GM12878 (cell line): Measurements from ENCODE around the gene SPDYE3. TPM values are rescaled to one million over a fixed set of nuclear protein-coding genes. Genes with fewer than 3 reads are reported as not detected.
A peak's percentile ranks its signal among the peaks of the same experiment; 100 is the strongest.

Source experiments
- ATAC-seq: fragments of 200-7000 bp; cut with Tn5 transposase; 3 replicates; pipeline ENCODE4 v1.9.1; 2020; ENCODE audit warnings: mild to moderate bottlenecking, moderate library complexity
- BruUV-seq: library from RNA; stranded (reverse); fragments of 400-500 nt; replicated peaks from 2 replicates; lab custom pipeline; 2021; lab: Mats Ljungman, UMichigan
- CTCF ChIA-PET: fragments of 300-600 bp; sonication (Branson Sonifier 250); formaldehyde crosslinking; extraction: SDS; loops from one replicate; lab custom pipeline; 2021; ENCODE audit warnings: inconsistent platforms; lab: Yijun Ruan, JAX
- POLR2A ChIA-PET: fragments of 350-600 bp; formaldehyde crosslinking; extraction: SDS; loops from one replicate; lab custom pipeline; 2021; ENCODE audit warnings: inconsistent platforms; lab: Charles Lee
- RAD21 ChIA-PET: fragments of 300-600 bp; sonication (Branson Sonifier 250); formaldehyde crosslinking; loops from one replicate; lab custom pipeline; 2023; ENCODE audit warnings: antibody characterized with exemption; ENCODE audit not compliant: unreplicated experiment; lab: Charles Lee
- SMC1A ChIA-PET: fragments of 300-600 bp; sonication (Branson Sonifier 250); formaldehyde crosslinking; loops from one replicate; lab custom pipeline; 2023; ENCODE audit not compliant: unreplicated experiment, uncharacterized antibody; lab: Charles Lee
- DNase-seq: peaks from one replicate; pipeline ENCODE4 v3.0.0-alpha.2; 2011; ENCODE audit warnings: low read depth, low spot score
- FAIRE-seq: peaks from 3 replicates; lab custom pipeline; 2011; peaks lifted over from hg19 to GRCh38; lab: Jason Lieb, UNC
- H2AFZ ChIP-seq: 2 replicates; pipeline ENCODE4 v1.6.0; 2011; ENCODE audit warnings: low read depth, low read length, control low read depth; ENCODE audit not compliant: control insufficient read depth
- H3K27ac ChIP-seq: 2 replicates; pipeline ENCODE4 v1.5.1; 2011; ENCODE audit warnings: control low read depth; ENCODE audit not compliant: control insufficient read depth, insufficient read depth
- H3K27me3 ChIP-seq, 2 experiments: replicated peaks in 1 of 2; 2 replicates each; pipeline versions ENCODE4 v1.6.0 to v1.6.1; 2011; ENCODE audit warnings: low read length in 1 of 2; ENCODE audit not compliant: control insufficient read depth in 2 of 2, insufficient read depth in 2 of 2
- H3K36me3 ChIP-seq, 2 experiments: 2 replicates each; pipeline ENCODE4 v1.5.1; 2011; ENCODE audit warnings: low read length in 1 of 2; ENCODE audit not compliant: control insufficient read depth in 2 of 2, insufficient read depth in 2 of 2
- H3K4me1 ChIP-seq: 2 replicates; pipeline ENCODE4 v1.6.1; 2011; ENCODE audit warnings: mild to moderate bottlenecking, low read length, moderate library complexity, mixed read lengths; ENCODE audit not compliant: control insufficient read depth, insufficient read depth
- H3K4me2 ChIP-seq: 2 replicates; pipeline ENCODE4 v1.6.0; 2011; ENCODE audit warnings: control low read depth; ENCODE audit not compliant: control insufficient read depth, insufficient read depth
- H3K4me3 ChIP-seq: fragments of 200-600 bp; sonication (generic); 2 replicates; pipeline ENCODE4 v1.5.1; 2016
- H3K79me2 ChIP-seq: 2 replicates; pipeline ENCODE4 v1.6.0; 2011; ENCODE audit warnings: low read length; ENCODE audit not compliant: control insufficient read depth, insufficient read depth
- H3K9ac ChIP-seq: 2 replicates; pipeline ENCODE4 v1.8.0; 2011; ENCODE audit warnings: low read length, control low read depth, mixed read lengths; ENCODE audit not compliant: control insufficient read depth, insufficient read depth
- H3K9me3 ChIP-seq: replicated peaks from 3 replicates; pipeline ENCODE4 v1.5.1; 2011; ENCODE audit warnings: mild to moderate bottlenecking, low read length; ENCODE audit not compliant: control insufficient read depth, insufficient read depth
- H4K20me1 ChIP-seq: 2 replicates; pipeline ENCODE4 v1.6.0; 2011; ENCODE audit not compliant: control insufficient read depth, insufficient read depth
- BHLHE40 ChIP-seq, 2 experiments: fragments of 450-650 bp in 1 of 2; IDR thresholded peaks; 2 replicates each; pipeline ENCODE4 v1.6.1; 2011 to 2017; ENCODE audit warnings: low read depth in 2 of 2, borderline replicate concordance in 1 of 2, improper control_type of control experiment in 1 of 2, low read length in 1 of 2, mild to moderate bottlenecking in 1 of 2
- ETV6 ChIP-seq, 2 experiments: fragments of 450-650 bp in 1 of 2; IDR thresholded peaks in 1 of 2; conservative IDR thresholded peaks in 1 of 2; 2 replicates each; pipeline ENCODE4 v1.6.1; 2014; ENCODE audit warnings: antibody characterized with exemption in 1 of 2, borderline replicate concordance in 1 of 2, low read depth in 1 of 2, mild to moderate bottlenecking in 1 of 2, moderate library complexity in 1 of 2
- GATAD2B ChIP-seq: fragments of 450-650 bp; conservative IDR thresholded peaks from 2 replicates; pipeline ENCODE4 v1.6.1; 2017; ENCODE audit warnings: low read depth, mild to moderate bottlenecking, moderate library complexity
- KLF5 ChIP-seq: fragments of 450-650 bp; IDR thresholded peaks from 2 replicates; pipeline ENCODE4 v1.6.1; 2014; ENCODE audit warnings: mild to moderate bottlenecking; ENCODE audit not compliant: partially characterized antibody
- MTA2 ChIP-seq: fragments of 450-650 bp; IDR thresholded peaks from 2 replicates; pipeline ENCODE4 v1.6.1; 2016; ENCODE audit warnings: low read depth, mild to moderate bottlenecking, moderate library complexity
- PAX5 ChIP-seq: IDR thresholded peaks from 2 replicates; pipeline ENCODE4 v1.6.1; 2011; ENCODE audit warnings: low read depth, low read length, borderline replicate concordance
- SMARCA5 ChIP-seq: fragments of 450-650 bp; IDR thresholded peaks from 2 replicates; pipeline ENCODE4 v1.6.1; 2017; ENCODE audit warnings: mild to moderate bottlenecking
- SREBF2 ChIP-seq: IDR thresholded peaks from 2 replicates; pipeline ENCODE4 v1.6.1; 2012; ENCODE audit warnings: mild to moderate bottlenecking, low read length
- USF1 ChIP-seq: IDR thresholded peaks from 2 replicates; pipeline ENCODE4 v1.6.1; 2011; ENCODE audit warnings: borderline replicate concordance, low read depth, mild to moderate bottlenecking, moderate library complexity, mixed read lengths, low read length; ENCODE audit not compliant: insufficient read depth; ENCODE audit errors: extremely low read length
- WGBS: methylation state at CpG from one replicate; pipeline ENCODE4 v1.1.6; 2016; ENCODE audit warnings: low lambda C conversion rate; ENCODE audit not compliant: insufficient replicate concordance, insufficient coverage; ENCODE audit errors: missing lambda C conversion rate; 5-methylcytosine and 5-hydroxymethylcytosine counted together
- in situ Hi-C: fragments of 300-500 bp; cut with MboI; formaldehyde crosslinking; loops from 9 replicates; pipeline ENCODE4 v1.14.3; 2018; ENCODE audit warnings: mixed read lengths
- intact Hi-C: fragments of 100-400 bp; cut with micrococcal nuclease; formaldehyde crosslinking; loops from one replicate; pipeline ENCODE4 v1.14.2; 2022; ENCODE audit not compliant: unreplicated experiment
- polyA plus RNA-seq, 11 experiments: library from polyadenylated mRNA; depleted of rRNA in 4 of 11; unstranded in 6 of 11; stranded (reverse) in 5 of 11; fragments of >200 nt; fragmentation: Nextera tagmentation in 4 of 11; fragmentation: Illumina TruSeq in 1 of 11; extraction: Ambion mirVana in 4 of 11; extraction: Trizol in 1 of 11; gene quantifications; 1 replicate in 1 of 11; 2 replicates in 10 of 11; pipeline versions ENCODE4 v1.2.1 to v1.2.3, GENCODE V29; 2011 to 2016; ENCODE audit warnings: inconsistent platforms in 2 of 11, missing spikeins in 2 of 11, low read depth in 1 of 11
- total RNA-seq, 4 experiments: library from RNA; depleted of rRNA in 3 of 4; stranded (reverse); fragments of >200 nt in 3 of 4; fragmentation: Illumina TruSeq in 1 of 4; extraction: Trizol in 1 of 4; gene quantifications; 2 replicates each; pipeline versions ENCODE4 v1.2.1 to v1.2.3, GENCODE V29; 2013 to 2021
- TF ChIP-seq, protein P1 (sequence below): fragments of 450-650 bp; IDR thresholded peaks from 2 replicates; pipeline ENCODE4 v1.6.1; 2017; ENCODE audit warnings: borderline replicate concordance
- TF ChIP-seq, protein P2 (sequence below): fragments of 450-650 bp; IDR thresholded peaks from 2 replicates; pipeline ENCODE4 v1.6.1; 2018; ENCODE audit warnings: borderline replicate concordance, mild to moderate bottlenecking; ENCODE audit not compliant: partially characterized antibody
- TF ChIP-seq, protein P3 (sequence below): fragments of 150-350 bp; IDR thresholded peaks from 2 replicates; pipeline ENCODE4 v1.6.1; 2014; ENCODE audit warnings: mild to moderate bottlenecking, low read depth, low read length

Gene SPDYE3
- total and polyA plus RNA-seq, 10 of the 15 experiments (the other 5 are each of a cell fraction or from before 2014, with no cell fraction given) = 0.03 to 9.4 (median 1.4) TPM; not detected in 4

DNA sequence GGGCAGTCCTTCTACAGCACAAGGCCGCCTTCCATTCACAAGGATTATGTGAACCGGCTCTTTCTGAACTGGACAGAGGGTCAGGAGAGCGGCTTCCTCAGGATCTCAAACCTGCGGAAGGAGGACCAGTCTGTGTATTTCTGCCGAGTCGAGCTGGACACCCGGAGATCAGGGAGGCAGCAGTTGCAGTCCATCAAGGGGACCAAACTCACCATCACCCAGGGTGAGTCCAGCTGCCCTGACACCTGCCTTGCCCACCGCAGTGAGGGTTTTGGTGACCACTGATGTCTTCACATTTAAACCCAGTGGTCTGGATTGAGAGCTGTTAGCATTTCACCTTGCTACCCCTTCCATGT, 51.3 kb downstream of the SPDYE3 start:
- Histone ChIP-seq H3K4me1 (peaks cover 13% of the 10 kb centered on the region), H3K27ac (peak overlapping the region; percentile 62), H3K9ac (no peak overlapping the region), H3K4me2 (no peak overlapping the region), H3K36me3 (peaks cover 31 to 42% of the 10 kb centered on the region in 2 experiments), H3K9me3 (no peaks in the 10 kb centered on the region), H3K4me3 (no peak overlapping the region), H4K20me1 (no peaks in the 10 kb centered on the region), H3K79me2 (no peaks in the 10 kb centered on the region), H3K27me3 (no peaks in the 10 kb centered on the region), H2AFZ (no peak overlapping the region)
- FAIRE-seq = no peak
- BruUV-seq = no TSS peak
- SMC1A ChIA-PET = interaction anchor here (1.2 to 2.7 kb wide), 6 partner anchors 10 to 107 kb away, joined by 3 to 19 read pairs (median 4); no protein-coding TSS in a partner anchor
- intact Hi-C loops = loop anchor here (1.0 kb wide), 1 partner anchor 48 kb away; no protein-coding TSS in a partner anchor
- in situ Hi-C loops = no loop called here
- WGBS = over 99% methylated on average over 8 of the region's 8 CpGs
- no peak for DNase-seq
- CTCF ChIA-PET = interaction anchor here (0.8 to 2.6 kb wide), 12 partner anchors 10 to 226 kb away, joined by 3 to 37 read pairs (median 4); partner anchors contain the start of genes MEPCE and ZCWPW1
- RAD21 ChIA-PET = interaction anchor here (0.6 to 2.1 kb wide), 5 partner anchors 10 to 165 kb away, joined by 3 to 11 read pairs (median 4); no protein-coding TSS in a partner anchor
- no peak for ATAC-seq
- POLR2A ChIA-PET = interaction anchor here (0.9 kb wide), 1 partner anchor 18 kb away, joined by 3 read pairs; no protein-coding TSS in a partner anchor
- no peak for TF ChIP-seq BHLHE40 (IDR thresholded peaks at IDR 0.05; ENCODE audit: borderline replicate concordance in 1 of 2, low read depth in 2 of 2, low read length in 1 of 2)
- TF ChIP-seq, protein P1, sequence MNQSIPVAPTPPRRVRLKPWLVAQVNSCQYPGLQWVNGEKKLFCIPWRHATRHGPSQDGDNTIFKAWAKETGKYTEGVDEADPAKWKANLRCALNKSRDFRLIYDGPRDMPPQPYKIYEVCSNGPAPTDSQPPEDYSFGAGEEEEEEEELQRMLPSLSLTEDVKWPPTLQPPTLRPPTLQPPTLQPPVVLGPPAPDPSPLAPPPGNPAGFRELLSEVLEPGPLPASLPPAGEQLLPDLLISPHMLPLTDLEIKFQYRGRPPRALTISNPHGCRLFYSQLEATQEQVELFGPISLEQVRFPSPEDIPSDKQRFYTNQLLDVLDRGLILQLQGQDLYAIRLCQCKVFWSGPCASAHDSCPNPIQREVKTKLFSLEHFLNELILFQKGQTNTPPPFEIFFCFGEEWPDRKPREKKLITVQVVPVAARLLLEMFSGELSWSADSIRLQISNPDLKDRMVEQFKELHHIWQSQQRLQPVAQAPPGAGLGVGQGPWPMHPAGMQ = no peak
- TF ChIP-seq GATAD2B = peak; percentile 16; the same call in 1 of the 2 replicates
- TF ChIP-seq, protein P2, sequence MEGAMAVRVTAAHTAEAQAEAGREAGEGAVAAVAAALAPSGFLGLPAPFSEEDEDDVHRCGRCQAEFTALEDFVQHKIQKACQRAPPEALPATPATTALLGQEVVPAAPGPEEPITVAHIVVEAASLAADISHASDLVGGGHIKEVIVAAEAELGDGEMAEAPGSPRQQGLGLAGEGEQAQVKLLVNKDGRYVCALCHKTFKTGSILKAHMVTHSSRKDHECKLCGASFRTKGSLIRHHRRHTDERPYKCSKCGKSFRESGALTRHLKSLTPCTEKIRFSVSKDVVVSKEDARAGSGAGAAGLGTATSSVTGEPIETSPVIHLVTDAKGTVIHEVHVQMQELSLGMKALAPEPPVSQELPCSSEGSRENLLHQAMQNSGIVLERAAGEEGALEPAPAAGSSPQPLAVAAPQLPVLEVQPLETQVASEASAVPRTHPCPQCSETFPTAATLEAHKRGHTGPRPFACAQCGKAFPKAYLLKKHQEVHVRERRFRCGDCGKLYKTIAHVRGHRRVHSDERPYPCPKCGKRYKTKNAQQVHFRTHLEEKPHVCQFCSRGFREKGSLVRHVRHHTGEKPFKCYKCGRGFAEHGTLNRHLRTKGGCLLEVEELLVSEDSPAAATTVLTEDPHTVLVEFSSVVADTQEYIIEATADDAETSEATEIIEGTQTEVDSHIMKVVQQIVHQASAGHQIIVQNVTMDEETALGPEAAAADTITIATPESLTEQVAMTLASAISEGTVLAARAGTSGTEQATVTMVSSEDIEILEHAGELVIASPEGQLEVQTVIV = no peak
- TF ChIP-seq SMARCA5 = 0 out of 2 replicates have a peak, but pooled peaks have one; percentile 53
- 0 out of 2 replicates have a peak, but pooled peaks have one; percentile 2 for TF ChIP-seq PAX5
- TF ChIP-seq MTA2 = 0 out of 2 replicates have a peak, but pooled peaks have one; percentile 32
- TF ChIP-seq KLF5 = no peak
- TF ChIP-seq SREBF2 = no peak
- no peak for TF ChIP-seq USF1
- TF ChIP-seq, protein P3, sequence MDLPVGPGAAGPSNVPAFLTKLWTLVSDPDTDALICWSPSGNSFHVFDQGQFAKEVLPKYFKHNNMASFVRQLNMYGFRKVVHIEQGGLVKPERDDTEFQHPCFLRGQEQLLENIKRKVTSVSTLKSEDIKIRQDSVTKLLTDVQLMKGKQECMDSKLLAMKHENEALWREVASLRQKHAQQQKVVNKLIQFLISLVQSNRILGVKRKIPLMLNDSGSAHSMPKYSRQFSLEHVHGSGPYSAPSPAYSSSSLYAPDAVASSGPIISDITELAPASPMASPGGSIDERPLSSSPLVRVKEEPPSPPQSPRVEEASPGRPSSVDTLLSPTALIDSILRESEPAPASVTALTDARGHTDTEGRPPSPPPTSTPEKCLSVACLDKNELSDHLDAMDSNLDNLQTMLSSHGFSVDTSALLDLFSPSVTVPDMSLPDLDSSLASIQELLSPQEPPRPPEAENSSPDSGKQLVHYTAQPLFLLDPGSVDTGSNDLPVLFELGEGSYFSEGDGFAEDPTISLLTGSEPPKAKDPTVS = no peak
- no peak for TF ChIP-seq ETV6 (conservative IDR thresholded peaks at IDR 0.05 in 1 of 2, IDR thresholded peaks at IDR 0.05 in 1 of 2; ENCODE audit: borderline replicate concordance in 1 of 2, low read depth in 1 of 2)
